Neural cell (in vitro differentiated cells): ENCODE results near the gene MRPS27. TPM values are rescaled to one million over a fixed set of nuclear protein-coding genes. Genes with fewer than 3 reads are reported as not detected.

Experiments
- H2AFZ ChIP-seq: fragments of 200-600, 300-800 bp; sonication (generic), shearing (Covaris generic); 2 replicates; pipeline ENCODE4 v1.6.0; 2014; ENCODE audit warnings: low read depth, mild to moderate bottlenecking, antibody characterized with exemption, low read length, moderate library complexity
- H3F3A ChIP-seq: fragments of 200-600 bp; shearing (Covaris generic); 2 replicates; pipeline ENCODE4 v1.6.1; 2016; ENCODE audit warnings: mild to moderate bottlenecking, moderate library complexity, mixed read lengths, antibody characterized with exemption, low read length; ENCODE audit not compliant: insufficient read depth, poor library complexity, severe bottlenecking
- H3K27ac ChIP-seq: fragments of 200-600, 300-800 bp; sonication (generic), shearing (Covaris generic); 2 replicates; pipeline ENCODE4 v1.5.1; 2014; ENCODE audit warnings: mild to moderate bottlenecking, low read length, moderate library complexity
- H3K27me3 ChIP-seq: fragments of 300-800, 200-600 bp; sonication (generic), shearing (Covaris generic); 2 replicates; pipeline ENCODE4 v1.6.0; 2014; ENCODE audit warnings: mild to moderate bottlenecking, low read depth, low read length, moderate library complexity; ENCODE audit not compliant: insufficient read depth
- H3K36me3 ChIP-seq: fragments of 300-800, 200-600 bp; sonication (generic), shearing (Covaris generic); 2 replicates; pipeline ENCODE4 v1.5.1; 2014; ENCODE audit warnings: mild to moderate bottlenecking, antibody characterized with exemption, low read length, moderate library complexity; ENCODE audit not compliant: insufficient read depth
- H3K4me2 ChIP-seq: fragments of 300-800, 200-600 bp; sonication (generic), shearing (Covaris generic); 2 replicates; pipeline ENCODE4 v1.6.0; 2014; ENCODE audit warnings: mild to moderate bottlenecking, low read length
- H3K4me3 ChIP-seq: fragments of 300-800, 200-600 bp; sonication (generic), shearing (Covaris generic); 2 replicates; pipeline ENCODE4 v1.5.1; 2014; ENCODE audit warnings: mild to moderate bottlenecking, low read length, moderate library complexity
- H3K79me2 ChIP-seq: fragments of 200-600 bp; shearing (Covaris generic); replicated peaks from 2 replicates; pipeline ENCODE4 v1.6.0; 2014; ENCODE audit warnings: mild to moderate bottlenecking, low read length, moderate library complexity; ENCODE audit not compliant: insufficient read depth
- H3K9ac ChIP-seq: fragments of 300-800, 200-600 bp; sonication (generic), shearing (Covaris generic); 2 replicates; pipeline ENCODE4 v1.6.1; 2016; ENCODE audit warnings: mild to moderate bottlenecking, low read length, mixed read lengths
- H3K9me2 ChIP-seq: fragments of 200-600 bp; shearing (Covaris generic); 2 replicates; pipeline ENCODE4 v1.6.1; 2016; ENCODE audit warnings: mild to moderate bottlenecking, low read length, mixed read lengths; ENCODE audit not compliant: insufficient read depth
- H3K9me3 ChIP-seq: fragments of 200-600, 300-800 bp; sonication (generic), shearing (Covaris generic); 2 replicates; pipeline ENCODE4 v1.6.1; 2016; ENCODE audit warnings: mild to moderate bottlenecking, mixed run types, low read length, moderate library complexity, mixed read lengths
- H4K20me1 ChIP-seq: fragments of 200-600 bp; shearing (Covaris generic); 2 replicates; pipeline ENCODE4 v1.6.1; 2016; ENCODE audit warnings: mild to moderate bottlenecking, mixed run types; ENCODE audit not compliant: insufficient read depth
- EP300 ChIP-seq: fragments of 450-650 bp; conservative IDR thresholded peaks from 2 replicates; pipeline ENCODE4 v1.6.1; 2014; ENCODE audit warnings: antibody characterized with exemption, mild to moderate bottlenecking, moderate library complexity; ENCODE audit not compliant: poor library complexity, severe bottlenecking
- EZH2 ChIP-seq: fragments of 200-600, 300-800 bp; shearing (Covaris generic), sonication (generic); IDR thresholded peaks from 2 replicates; pipeline ENCODE4 v1.6.1; 2014; ENCODE audit warnings: antibody characterized with exemption, low read length, borderline replicate concordance, mild to moderate bottlenecking; ENCODE audit not compliant: insufficient read depth, poor library complexity, severe bottlenecking
- MXI1 ChIP-seq: fragments of 450-650 bp; conservative IDR thresholded peaks from 2 replicates; pipeline ENCODE4 v1.6.1; 2014; ENCODE audit warnings: antibody characterized with exemption, mild to moderate bottlenecking; ENCODE audit not compliant: poor library complexity, severe bottlenecking
- POLR2AphosphoS5 ChIP-seq: IDR thresholded peaks from 2 replicates; pipeline ENCODE4 v1.6.1; 2012
- RAD21 ChIP-seq: fragments of 450-650 bp; conservative IDR thresholded peaks from 2 replicates; pipeline ENCODE4 v1.6.1; 2014; ENCODE audit warnings: antibody characterized with exemption, mild to moderate bottlenecking, moderate library complexity
- SMC3 ChIP-seq: fragments of 450-650 bp; conservative IDR thresholded peaks from 2 replicates; pipeline ENCODE4 v1.6.1; 2014; ENCODE audit warnings: antibody characterized with exemption, mild to moderate bottlenecking, moderate library complexity; ENCODE audit not compliant: poor library complexity
- TAF1 ChIP-seq: IDR thresholded peaks from 2 replicates; pipeline ENCODE4 v1.6.1; 2012; ENCODE audit warnings: low read depth
- polyA plus RNA-seq: library from polyadenylated mRNA; depleted of rRNA; stranded (reverse); fragments of >200 nt; gene quantifications from 2 replicates; pipeline ENCODE4 v1.2.3, GENCODE V29; 2014
- TF ChIP-seq, protein P1 (sequence below): IDR thresholded peaks from 2 replicates; pipeline ENCODE4 v1.6.1; 2012; ENCODE audit warnings: borderline replicate concordance
- TF ChIP-seq, protein P2 (sequence below): fragments of 450-650 bp; IDR thresholded peaks from 2 replicates; pipeline ENCODE4 v1.5.1; 2014; ENCODE audit warnings: antibody characterized with exemption, mild to moderate bottlenecking, moderate library complexity; ENCODE audit not compliant: poor library complexity, severe bottlenecking

Gene MRPS27
- polyA plus RNA-seq, 1 donor from 2014 or later, result 36.7 TPM

DNA sequence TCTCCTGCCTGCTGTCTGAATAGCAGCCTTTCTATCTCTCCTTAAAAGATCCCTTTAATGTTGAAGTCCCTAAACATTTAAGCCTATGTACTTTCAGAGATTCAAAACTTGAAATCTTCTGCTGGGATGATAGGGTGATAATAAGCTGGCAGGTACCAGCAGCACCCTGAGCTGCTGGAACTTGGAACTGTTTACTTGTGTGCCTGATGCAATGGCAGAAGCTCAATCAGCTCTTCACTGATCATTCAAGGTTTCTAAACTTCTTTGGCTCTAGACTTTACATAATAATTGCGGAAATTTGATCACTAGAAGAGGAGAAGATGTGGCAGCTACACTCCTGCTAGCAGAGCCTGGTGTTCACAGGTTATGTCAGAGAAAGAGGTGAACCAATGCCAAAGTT, 27.6 kb downstream of the MRPS27 start:
- no peak overlapping the region for H3K4me2 ChIP-seq
- no peaks in the 10 kb centered on the region for H3F3A ChIP-seq
- no peak overlapping the region for H3K27ac ChIP-seq
- no peaks in the 10 kb centered on the region for H4K20me1 ChIP-seq
- no peaks in the 10 kb centered on the region for H3K9me3 ChIP-seq
- no peaks in the 10 kb centered on the region for H3K27me3 ChIP-seq
- H3K79me2 ChIP-seq, result no peaks in the 10 kb centered on the region
- no peaks in the 10 kb centered on the region for H3K9me2 ChIP-seq
- no peak overlapping the region for H3K4me3 ChIP-seq
- TF ChIP-seq EZH2 (no peak), EP300 (no peak), SMC3 (no peak), MXI1 (no peak), TAF1 (no peak), POLR2AphosphoS5 (no peak), RAD21 (no peak)
- TF ChIP-seq, protein P1, sequence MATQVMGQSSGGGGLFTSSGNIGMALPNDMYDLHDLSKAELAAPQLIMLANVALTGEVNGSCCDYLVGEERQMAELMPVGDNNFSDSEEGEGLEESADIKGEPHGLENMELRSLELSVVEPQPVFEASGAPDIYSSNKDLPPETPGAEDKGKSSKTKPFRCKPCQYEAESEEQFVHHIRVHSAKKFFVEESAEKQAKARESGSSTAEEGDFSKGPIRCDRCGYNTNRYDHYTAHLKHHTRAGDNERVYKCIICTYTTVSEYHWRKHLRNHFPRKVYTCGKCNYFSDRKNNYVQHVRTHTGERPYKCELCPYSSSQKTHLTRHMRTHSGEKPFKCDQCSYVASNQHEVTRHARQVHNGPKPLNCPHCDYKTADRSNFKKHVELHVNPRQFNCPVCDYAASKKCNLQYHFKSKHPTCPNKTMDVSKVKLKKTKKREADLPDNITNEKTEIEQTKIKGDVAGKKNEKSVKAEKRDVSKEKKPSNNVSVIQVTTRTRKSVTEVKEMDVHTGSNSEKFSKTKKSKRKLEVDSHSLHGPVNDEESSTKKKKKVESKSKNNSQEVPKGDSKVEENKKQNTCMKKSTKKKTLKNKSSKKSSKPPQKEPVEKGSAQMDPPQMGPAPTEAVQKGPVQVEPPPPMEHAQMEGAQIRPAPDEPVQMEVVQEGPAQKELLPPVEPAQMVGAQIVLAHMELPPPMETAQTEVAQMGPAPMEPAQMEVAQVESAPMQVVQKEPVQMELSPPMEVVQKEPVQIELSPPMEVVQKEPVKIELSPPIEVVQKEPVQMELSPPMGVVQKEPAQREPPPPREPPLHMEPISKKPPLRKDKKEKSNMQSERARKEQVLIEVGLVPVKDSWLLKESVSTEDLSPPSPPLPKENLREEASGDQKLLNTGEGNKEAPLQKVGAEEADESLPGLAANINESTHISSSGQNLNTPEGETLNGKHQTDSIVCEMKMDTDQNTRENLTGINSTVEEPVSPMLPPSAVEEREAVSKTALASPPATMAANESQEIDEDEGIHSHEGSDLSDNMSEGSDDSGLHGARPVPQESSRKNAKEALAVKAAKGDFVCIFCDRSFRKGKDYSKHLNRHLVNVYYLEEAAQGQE, result no peak
- TF ChIP-seq, protein P2, sequence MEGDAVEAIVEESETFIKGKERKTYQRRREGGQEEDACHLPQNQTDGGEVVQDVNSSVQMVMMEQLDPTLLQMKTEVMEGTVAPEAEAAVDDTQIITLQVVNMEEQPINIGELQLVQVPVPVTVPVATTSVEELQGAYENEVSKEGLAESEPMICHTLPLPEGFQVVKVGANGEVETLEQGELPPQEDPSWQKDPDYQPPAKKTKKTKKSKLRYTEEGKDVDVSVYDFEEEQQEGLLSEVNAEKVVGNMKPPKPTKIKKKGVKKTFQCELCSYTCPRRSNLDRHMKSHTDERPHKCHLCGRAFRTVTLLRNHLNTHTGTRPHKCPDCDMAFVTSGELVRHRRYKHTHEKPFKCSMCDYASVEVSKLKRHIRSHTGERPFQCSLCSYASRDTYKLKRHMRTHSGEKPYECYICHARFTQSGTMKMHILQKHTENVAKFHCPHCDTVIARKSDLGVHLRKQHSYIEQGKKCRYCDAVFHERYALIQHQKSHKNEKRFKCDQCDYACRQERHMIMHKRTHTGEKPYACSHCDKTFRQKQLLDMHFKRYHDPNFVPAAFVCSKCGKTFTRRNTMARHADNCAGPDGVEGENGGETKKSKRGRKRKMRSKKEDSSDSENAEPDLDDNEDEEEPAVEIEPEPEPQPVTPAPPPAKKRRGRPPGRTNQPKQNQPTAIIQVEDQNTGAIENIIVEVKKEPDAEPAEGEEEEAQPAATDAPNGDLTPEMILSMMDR, result no peak
- H2AFZ ChIP-seq, result no peak overlapping the region
- no peak overlapping the region for H3K9ac ChIP-seq
- H3K36me3 ChIP-seq, result no peaks in the 10 kb centered on the region

DNA sequence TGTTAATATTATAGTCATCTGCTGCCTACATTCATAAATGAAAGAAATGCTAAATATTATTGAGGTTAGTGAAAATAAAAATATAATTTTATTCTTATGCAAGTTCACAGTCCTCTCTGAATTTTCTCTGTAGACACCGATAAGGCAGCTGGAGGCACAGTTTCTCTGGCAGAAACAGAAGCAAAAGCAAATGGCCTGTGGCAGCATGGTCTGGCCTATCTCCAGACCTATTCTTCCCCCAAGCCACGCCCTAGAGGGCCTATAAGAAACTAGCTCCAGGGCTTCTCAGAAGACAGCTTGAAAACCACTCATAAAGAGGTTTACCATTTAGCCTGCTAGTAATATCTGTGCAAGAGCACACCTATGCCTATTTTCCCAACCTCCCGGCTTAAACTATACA, 28.4 kb downstream of the MRPS27 start:
- TF ChIP-seq EZH2, result no peak
- no peak for TF ChIP-seq EP300
- TF ChIP-seq, protein P1, result no peak
- TF ChIP-seq TAF1, result no peak
- no peak for TF ChIP-seq MXI1
- no peak for TF ChIP-seq RAD21
- TF ChIP-seq SMC3, result no peak
- no peak for TF ChIP-seq POLR2AphosphoS5
- TF ChIP-seq, protein P2, result no peak
- H3K9me3 ChIP-seq, result no peaks in the 10 kb centered on the region
- no peaks in the 10 kb centered on the region for H4K20me1 ChIP-seq
- no peak overlapping the region for H2AFZ ChIP-seq
- H3K36me3 ChIP-seq, result no peaks in the 10 kb centered on the region
- H3K27ac ChIP-seq, result no peak overlapping the region
- H3F3A ChIP-seq, result no peaks in the 10 kb centered on the region
- H3K4me2 ChIP-seq, result no peak overlapping the region
- H3K9ac ChIP-seq, result no peak overlapping the region
- H3K79me2 ChIP-seq, result no peaks in the 10 kb centered on the region
- no peaks in the 10 kb centered on the region for H3K9me2 ChIP-seq
- no peak overlapping the region for H3K4me3 ChIP-seq
- no peaks in the 10 kb centered on the region for H3K27me3 ChIP-seq
